HepG2 (cell line): ENCODE measurements around the gene ELL3. TPM values are rescaled to one million over a fixed set of nuclear protein-coding genes. Genes with fewer than 3 reads are reported as not detected.
A peak's percentile ranks its signal among the peaks of the same experiment; 100 is the strongest.

Experiments used
- ARNTL ChIP-seq: sonication (generic); formaldehyde crosslinking; IDR thresholded peaks from 2 replicates; pipeline ENCODE4 v1.4.0; 2020; ENCODE audit warnings: mild to moderate bottlenecking, missing genetic modification reagents
- BHLHE40 ChIP-seq: IDR thresholded peaks from 2 replicates; pipeline ENCODE4 v1.6.1; 2011; ENCODE audit warnings: low read length, improper control_type of control experiment
- CCDC6 ChIP-seq: sonication (generic); formaldehyde crosslinking; IDR thresholded peaks from 2 replicates; pipeline ENCODE4 v1.8.1; 2022; ENCODE audit warnings: mild to moderate bottlenecking, missing genetic modification reagents, moderate library complexity
- DRAP1 ChIP-seq: IDR thresholded peaks from 2 replicates; pipeline ENCODE4 v1.6.1; 2016; ENCODE audit warnings: missing genetic modification reagents, missing compliant biosample characterization
- EED ChIP-seq: sonication (generic); formaldehyde crosslinking; IDR thresholded peaks from 2 replicates; pipeline ENCODE4 v1.5.0; 2020; ENCODE audit warnings: mild to moderate bottlenecking, missing genetic modification reagents
- ETV5 ChIP-seq: IDR thresholded peaks from 2 replicates; pipeline ENCODE4 v1.6.1; 2018; ENCODE audit warnings: missing biosample characterization, missing genetic modification reagents, inconsistent platforms, borderline replicate concordance
- JARID2 ChIP-seq: sonication (generic); formaldehyde crosslinking; IDR thresholded peaks from 2 replicates; pipeline ENCODE4 v1.8.1; 2023; ENCODE audit warnings: missing genetic modification reagents, inconsistent platforms; ENCODE audit not compliant: insufficient replicate concordance
- KAT7 ChIP-seq: IDR thresholded peaks from 2 replicates; pipeline ENCODE4 v1.6.1; 2018; ENCODE audit warnings: borderline replicate concordance, missing compliant biosample characterization
- MYNN ChIP-seq: sonication (generic); formaldehyde crosslinking; IDR thresholded peaks from 2 replicates; pipeline ENCODE4 v1.4.0; 2020; ENCODE audit warnings: mild to moderate bottlenecking, low read depth, missing genetic modification reagents
- NFIC ChIP-seq: IDR thresholded peaks from 2 replicates; pipeline ENCODE4 v1.6.1; 2012; ENCODE audit warnings: mild to moderate bottlenecking, low read length, inconsistent platforms
- SNAI1 ChIP-seq: sonication (generic); formaldehyde crosslinking; IDR thresholded peaks from 2 replicates; pipeline ENCODE4 v1.5.0; 2020; ENCODE audit warnings: mild to moderate bottlenecking, missing genetic modification reagents, borderline replicate concordance
- YY1 ChIP-seq: IDR thresholded peaks from 2 replicates; pipeline ENCODE4 v1.6.1; 2011; ENCODE audit warnings: low read length, low read depth, moderate library complexity, mild to moderate bottlenecking; ENCODE audit not compliant: insufficient read depth, insufficient replicate concordance
- ZBTB2 ChIP-seq: sonication (generic); formaldehyde crosslinking; IDR thresholded peaks from 2 replicates; pipeline ENCODE4 v1.8.0; 2022; ENCODE audit warnings: low read depth, missing genetic modification reagents
- ZBTB33 ChIP-seq: sonication (generic); formaldehyde crosslinking; IDR thresholded peaks from 2 replicates; pipeline ENCODE4 v1.4.0; 2020; ENCODE audit warnings: missing genetic modification reagents
- ZNF335 ChIP-seq: sonication (generic); formaldehyde crosslinking; IDR thresholded peaks from 2 replicates; pipeline ENCODE4 v1.4.0; 2020; ENCODE audit warnings: missing genetic modification reagents
- ZNF556 ChIP-seq: sonication (generic); formaldehyde crosslinking; IDR thresholded peaks from 2 replicates; pipeline ENCODE4 v1.4.0; 2020; ENCODE audit warnings: mild to moderate bottlenecking, missing genetic modification reagents, borderline replicate concordance
- ZNF646 ChIP-seq: sonication (generic); formaldehyde crosslinking; IDR thresholded peaks from 2 replicates; pipeline ENCODE4 v1.9.0; 2021; ENCODE audit warnings: mild to moderate bottlenecking, missing genetic modification reagents
- polyA plus RNA-seq, 8 experiments: library from polyadenylated mRNA; depleted of rRNA in 3 of 8; stranded (reverse) in 7 of 8; unstranded in 1 of 8; fragments of >200 nt; fragmentation: Illumina TruSeq in 4 of 8; extraction: Trizol in 4 of 8; gene quantifications; 2 replicates each; pipeline versions ENCODE4 v1.2.1 to v1.2.3, GENCODE V29; 2011 to 2016; ENCODE audit warnings: low read depth in 4 of 8, missing spikeins in 1 of 8, mixed read lengths in 1 of 8; ENCODE audit not compliant: insufficient read depth in 1 of 8
- total RNA-seq, 5 experiments: library from RNA; depleted of rRNA; stranded (reverse); fragments of >200 nt; fragmentation: Illumina TruSeq; extraction: Trizol; gene quantifications; 2 replicates each; pipeline ENCODE4 v1.2.3, GENCODE V29; 2016; ENCODE audit warnings: low read depth in 1 of 5

The ELL3 gene
- total and polyA plus RNA-seq, 2 of the 13 experiments (the other 11 are each of a cell fraction or from before 2014, with no cell fraction given): 6.1 to 8.8 TPM

- TF ChIP-seq ZNF335: no peak
- TF ChIP-seq MYNN: peak; percentile 53; the same call in 1 of the 2 replicates
- TF ChIP-seq ETV5 (CRISPR knock-in tag): peak; percentile 68
- 0 out of 2 replicates have a peak, but pooled peaks have one; percentile 68 for TF ChIP-seq KAT7 (CRISPR knock-in tag)
- peak; percentile 92 for TF ChIP-seq YY1
- no peak; the same call in 1 of the 2 replicates for TF ChIP-seq ZBTB33
- TF ChIP-seq ZBTB2: no peak
- no peak for TF ChIP-seq NFIC
- peak; percentile 83; the same call in 1 of the 2 replicates for TF ChIP-seq SNAI1 (CRISPR knock-in tag)
- no peak for TF ChIP-seq JARID2 (CRISPR knock-in tag)
- TF ChIP-seq ZNF556 (CRISPR knock-in tag): no peak; the same call in 1 of the 2 replicates
- no peak for TF ChIP-seq BHLHE40
- TF ChIP-seq ARNTL (CRISPR knock-in tag): no peak
- peak; percentile 65 for TF ChIP-seq DRAP1
- TF ChIP-seq EED: 0 out of 2 replicates have a peak, but pooled peaks have one; percentile 37
- TF ChIP-seq CCDC6 (CRISPR knock-in tag): peak; percentile 47; the same call in 1 of the 2 replicates
- TF ChIP-seq ZNF646 (CRISPR knock-in tag): no peak
Measured at GRCh38 chr15:43800286-43801141, 23.7 kb upstream of the ELL3 start, which contains the start of gene HYPK (continued).
